HG03139 (cell line): ENCODE data around the gene CAMK4.
"Not testable (repeated sequence)": the region's sequence is repeated elsewhere in the genome, so short reads cannot be mapped to it uniquely, and the experiment has no call there.

Source experiments
- ATAC-seq: cut with Tn5 transposase; IDR thresholded peaks from one replicate; pipeline ENCODE4 v1.9.1; 2021; ENCODE audit not compliant: unreplicated experiment

Gene CAMK4

DNA sequence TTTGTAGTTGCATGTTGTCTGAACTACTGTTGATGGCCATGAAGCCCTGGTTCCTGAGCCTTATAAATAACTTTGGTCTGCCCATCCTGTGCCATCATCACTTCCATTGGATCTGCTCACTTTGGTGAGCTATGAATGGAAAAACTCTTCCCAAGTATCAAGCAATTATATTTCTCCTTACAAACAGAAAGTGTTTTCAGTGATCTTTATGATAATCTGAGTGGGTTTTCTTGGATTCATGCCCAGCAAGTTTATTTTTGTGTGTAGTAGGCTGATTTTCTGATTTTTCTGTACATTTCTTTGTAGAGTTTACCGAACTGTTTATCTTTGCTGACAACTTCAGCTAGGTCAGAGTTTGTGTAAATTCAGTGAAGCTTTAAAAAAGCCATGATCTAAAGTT lies 31.0 kb downstream of the CAMK4 start:
- no peak for ATAC-seq

DNA sequence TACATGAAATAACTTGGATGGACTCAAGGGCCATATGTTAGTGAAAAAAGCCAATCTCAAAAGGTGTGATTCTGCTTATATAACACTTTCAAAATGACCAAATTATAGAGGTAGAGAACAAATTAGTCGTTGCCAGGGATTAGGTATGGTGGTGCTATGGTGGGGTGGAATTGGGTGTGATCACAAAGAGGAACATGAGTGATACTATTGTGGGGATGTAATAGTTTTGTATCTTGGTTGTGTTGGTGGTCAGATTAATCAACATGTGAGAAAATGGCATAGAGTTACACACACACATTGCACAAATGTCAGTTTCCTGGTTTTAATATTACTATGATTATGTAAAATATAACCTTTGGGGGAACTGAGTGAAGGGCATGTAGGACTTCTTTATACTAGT lies 31.9 kb downstream of the CAMK4 start:
- no peak for ATAC-seq

DNA sequence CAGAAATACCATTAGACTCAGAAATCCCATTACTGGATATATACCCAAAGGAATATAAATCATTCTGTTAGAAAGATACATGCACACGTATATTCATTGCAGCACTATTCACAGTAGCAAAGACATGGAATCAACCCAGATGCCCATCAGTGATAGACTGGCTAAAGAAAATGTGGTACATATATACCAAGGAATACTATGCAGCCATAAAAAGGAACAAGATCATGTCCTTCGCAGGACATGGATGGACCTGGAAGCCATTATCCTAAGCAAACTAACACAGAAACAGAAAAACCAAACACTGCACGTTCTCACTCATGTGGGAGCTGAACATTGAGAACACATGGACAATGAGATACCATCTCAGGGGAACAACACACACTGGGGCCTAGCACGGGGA lies 33.4 kb downstream of the CAMK4 start:
- ATAC-seq, result not testable (repeated sequence)

DNA sequence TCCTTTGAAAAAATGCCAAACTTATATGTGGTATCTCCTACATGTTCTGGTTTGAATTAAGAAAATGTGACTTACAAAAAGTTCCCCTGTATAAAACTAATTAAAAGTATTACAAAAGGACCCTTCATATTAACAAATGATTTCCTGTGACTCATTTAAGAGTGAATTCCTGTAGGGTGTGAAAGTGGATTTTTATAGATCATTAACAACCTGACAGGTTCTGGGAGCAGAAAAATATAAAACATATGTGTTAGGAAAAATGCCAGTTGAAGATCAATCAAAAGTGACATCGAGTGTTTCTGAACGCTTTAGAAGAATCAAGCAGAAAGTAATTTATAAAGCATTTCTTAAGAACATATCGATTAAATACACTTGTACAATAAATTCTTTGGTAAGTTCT lies 35.5 kb downstream of the CAMK4 start:
- ATAC-seq, result no peak

DNA sequence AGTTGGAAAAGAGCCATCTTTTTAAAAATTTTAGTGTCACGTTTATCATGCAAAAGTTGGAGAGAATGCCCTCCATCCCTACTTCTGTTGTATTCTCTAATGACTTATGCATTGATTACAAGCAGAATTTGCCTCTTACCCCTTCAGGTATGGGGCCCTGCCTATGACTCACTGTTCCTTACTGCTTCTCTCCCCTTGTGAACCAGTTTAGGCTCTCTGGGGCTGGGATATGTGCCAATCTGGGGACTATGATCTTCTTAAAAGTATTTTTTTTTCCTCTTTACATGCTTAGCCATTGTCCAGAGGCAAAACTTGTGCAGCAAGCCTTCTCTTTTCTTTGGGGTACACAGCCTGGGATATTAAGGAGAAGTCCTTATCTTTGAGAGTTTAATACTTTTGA lies 37.4 kb downstream of the CAMK4 start:
- no peak for ATAC-seq

DNA sequence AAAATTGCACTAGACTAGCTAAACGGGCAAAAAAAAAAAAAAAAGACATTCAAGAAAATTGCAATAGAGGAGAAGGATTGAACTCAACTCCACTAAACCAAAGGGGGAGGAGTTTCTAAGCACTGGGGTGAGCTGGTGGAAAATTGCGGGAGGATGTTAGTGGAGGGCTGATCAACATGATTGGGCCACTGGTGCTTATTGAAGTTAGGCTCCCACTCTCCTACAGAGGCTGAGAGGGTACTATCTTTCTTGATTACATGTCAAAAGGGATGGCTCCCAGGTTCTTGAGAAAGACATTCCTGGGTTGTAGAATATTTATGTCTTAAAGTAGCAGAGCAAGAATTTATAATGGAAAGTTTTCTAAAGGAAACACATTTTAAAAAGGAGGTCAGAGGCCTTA lies 38.0 kb downstream of the CAMK4 start:
- no peak for ATAC-seq

DNA sequence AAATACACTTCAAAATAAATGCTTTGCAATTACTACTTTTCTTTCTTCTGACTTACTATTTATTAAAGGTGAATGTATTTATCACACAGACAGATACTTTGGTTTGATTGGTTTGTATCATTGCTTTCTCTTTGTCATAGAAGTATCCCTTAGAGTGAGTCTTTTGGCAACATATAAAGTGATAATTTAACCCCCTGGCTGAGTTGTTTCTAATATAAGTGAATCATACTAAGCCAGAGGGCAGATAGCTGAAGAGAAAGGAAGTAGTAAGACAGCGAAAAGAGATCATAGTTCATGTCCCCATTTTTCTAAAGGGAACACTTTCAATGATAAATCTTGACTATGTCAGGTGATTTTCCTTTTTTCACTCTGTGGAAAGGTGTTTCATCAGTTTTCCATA lies 38.6 kb downstream of the CAMK4 start:
- no peak for ATAC-seq

DNA sequence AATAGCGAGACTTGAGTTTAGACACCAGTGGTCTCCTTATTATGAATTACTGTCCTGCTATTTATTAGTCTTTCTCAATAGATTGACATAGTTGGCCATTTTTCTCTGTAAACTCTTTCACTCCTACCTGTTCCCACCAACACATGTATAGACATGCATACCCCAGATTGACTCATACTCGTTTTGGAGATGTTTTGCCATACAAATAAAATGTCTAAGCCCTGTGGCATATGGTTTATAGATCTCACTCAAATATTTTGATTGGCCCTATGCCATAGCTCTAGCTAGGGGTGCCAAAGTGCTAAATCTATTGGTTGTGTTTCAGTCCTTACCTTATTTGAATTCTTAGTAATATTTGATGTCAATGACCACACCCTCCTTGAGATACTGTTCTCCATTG lies 42.3 kb downstream of the CAMK4 start:
- no peak for ATAC-seq

DNA sequence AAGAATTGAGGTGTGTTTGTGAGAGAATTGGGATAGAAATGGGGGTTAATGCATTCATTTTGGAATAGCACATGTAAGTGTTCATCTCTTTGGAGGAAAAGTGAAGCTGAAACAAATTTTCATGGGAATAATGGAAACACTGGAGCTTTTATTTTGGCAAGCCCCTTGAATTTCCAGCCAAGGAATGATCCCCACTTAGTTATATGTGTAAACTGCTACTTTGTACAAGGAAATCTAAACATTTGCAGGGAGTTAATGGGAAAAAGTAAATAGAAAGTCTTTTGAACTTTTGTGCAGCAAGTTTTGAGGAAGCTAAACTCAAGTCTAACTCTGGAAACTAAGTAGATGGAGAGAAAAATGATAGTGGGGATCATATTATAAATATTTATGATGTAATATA lies 44.1 kb downstream of the CAMK4 start:
- no peak for ATAC-seq

DNA sequence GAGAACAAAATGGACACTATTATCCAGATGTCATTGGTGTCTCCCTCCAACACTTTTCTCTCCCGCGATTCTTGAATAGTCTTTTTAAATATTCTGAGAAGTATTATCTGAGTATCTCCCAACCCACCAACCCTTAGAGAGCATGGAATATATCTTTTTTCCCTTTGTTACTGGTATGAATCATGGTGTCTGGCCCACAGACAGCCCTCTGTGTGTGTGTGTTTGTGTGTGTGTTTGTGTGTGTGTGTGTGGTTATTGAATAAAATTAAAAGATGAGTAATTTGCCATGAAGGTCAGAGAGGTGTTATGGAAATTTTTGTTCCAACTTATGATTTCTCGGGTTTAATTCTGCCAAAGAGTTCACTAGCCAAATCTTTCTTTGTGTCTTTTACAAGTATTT lies 47.7 kb downstream of the CAMK4 start:
- ATAC-seq, result no peak

DNA sequence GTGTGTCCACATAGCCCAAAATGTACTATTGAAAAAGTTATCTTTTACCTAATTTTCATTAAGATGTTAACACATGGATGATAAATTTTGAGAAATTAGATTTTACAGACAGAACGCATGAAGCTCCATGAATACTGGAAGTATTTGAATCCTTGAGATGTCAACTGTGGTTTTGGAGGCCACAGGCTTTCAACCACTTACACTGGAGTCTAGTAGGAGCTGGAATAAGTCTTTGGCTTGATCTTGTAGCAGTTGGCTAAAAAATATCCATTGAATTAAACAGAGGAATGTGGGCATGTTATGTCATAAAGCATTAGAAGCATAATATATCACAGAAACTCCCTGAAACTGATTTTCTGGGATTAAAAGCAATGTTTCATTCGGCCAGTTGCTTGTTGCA lies 52.9 kb downstream of the CAMK4 start:
- no peak for ATAC-seq

DNA sequence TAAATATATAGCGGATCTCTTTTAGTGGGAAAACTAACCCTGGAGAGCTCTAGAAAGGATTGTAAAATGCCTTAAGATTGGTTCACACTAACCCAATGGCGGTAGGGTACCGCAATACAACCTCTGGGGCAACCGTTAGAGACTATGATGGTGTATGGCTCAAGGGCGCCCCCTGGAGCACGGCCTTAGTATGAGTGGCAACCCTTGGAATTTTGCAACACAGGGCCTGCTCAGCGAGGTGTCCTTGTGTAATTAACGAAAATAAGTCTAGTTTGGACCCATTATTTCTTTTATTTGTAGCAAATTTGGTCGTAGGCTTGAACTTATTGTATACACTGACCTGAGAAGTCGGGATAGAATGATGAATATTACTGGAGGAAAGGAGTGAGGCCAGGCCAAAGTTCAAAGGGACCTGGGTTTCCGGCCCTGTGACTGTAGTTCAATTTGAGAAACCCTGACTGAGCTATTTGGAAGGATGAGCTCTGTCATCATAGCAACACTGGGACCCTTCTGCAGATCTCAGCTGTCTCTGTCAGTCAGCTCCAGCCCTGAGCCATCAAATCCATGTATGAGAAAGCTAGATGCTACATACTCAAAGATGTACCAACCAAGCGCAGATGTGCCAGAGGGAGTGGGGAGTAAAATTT lies 54.8 kb downstream of the CAMK4 start:
- peak; percentile 97 for ATAC-seq

DNA sequence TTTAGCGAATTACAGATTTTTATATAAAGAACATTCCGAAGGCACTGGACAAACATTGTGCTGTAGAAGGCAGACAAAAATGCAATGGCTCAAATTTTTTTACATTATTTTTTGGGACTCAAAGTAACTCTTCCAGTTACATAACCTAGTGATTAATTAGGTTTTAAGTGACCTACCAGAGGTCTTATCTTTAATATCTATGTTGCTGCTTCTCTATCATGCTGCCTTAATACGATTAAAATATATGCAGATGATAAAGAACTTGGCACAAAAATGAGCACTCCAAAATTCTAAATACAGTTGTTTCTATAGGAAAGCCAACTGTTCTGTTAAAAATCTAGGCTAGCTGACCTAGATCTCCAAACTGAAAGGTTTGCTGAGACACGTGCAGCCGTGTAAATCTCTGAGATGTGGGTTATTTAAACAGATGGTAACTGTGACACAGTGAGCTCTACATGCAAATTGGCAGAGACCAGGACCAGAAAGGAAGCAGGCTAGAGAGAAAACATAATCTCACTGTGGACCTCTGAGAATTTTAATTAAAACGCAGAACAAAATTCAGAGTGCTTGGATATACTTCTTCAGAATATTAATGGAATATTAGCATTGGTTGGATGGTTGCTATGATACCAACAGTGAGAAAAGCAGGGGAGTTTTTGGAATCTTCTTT lies 56.2 kb downstream of the CAMK4 start:
- no peak for ATAC-seq

DNA sequence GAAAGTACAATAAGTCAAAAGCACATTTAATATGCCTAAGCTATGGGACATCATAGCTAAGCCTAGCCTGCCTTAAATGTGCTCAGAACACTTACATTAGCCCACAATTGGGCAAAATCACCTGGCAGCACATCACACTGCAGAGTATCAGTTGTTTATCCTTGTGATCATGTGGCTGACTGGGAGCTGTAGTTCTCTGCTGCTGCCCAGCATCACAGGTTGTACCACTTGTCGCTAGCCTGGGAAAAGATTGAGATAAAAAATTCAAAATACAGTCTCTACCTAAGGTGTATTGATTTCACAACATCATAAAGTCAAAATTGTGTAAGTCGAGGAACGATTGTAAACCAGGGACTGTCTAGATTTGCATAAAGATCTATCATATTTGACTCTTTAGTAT lies 58.6 kb downstream of the CAMK4 start:
- ATAC-seq, result no peak

DNA sequence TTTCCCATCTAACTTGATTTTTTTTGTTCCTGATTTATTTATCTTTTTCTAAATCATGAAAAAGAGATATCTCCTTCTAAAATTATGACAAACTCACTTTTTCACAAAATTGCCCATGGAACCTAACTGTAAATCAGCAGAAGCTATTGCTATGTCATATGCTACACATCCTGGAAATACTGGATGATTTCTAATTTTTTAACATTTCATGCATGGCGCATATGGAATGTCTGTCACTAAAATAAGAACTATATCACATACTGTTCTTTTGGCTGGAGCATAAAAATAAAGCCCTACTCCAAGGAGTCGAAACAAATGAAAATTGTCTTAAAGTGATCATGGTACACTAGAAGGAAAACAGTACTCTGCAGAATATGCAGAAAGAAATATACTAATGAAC lies 60.6 kb downstream of the CAMK4 start:
- ATAC-seq, result no peak

DNA sequence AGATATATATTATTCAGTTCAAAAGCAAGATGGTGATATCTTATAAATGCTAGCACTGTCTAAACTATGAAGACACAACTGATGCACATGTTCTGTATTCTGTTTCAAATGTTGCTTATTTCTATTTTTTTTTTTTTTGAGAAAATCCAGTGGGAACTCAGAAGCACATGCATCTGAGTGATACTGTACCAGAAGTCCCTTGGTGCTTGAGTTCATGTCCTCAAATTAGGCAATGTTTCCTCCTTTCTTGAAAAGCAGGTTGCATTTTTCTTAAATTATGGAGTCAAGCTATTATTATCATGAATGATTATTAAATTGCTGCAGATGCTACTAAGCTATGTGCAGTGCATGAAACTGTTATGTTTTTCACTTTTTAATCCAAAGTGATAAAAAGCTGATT lies 70.4 kb downstream of the CAMK4 start:
- no peak for ATAC-seq

DNA sequence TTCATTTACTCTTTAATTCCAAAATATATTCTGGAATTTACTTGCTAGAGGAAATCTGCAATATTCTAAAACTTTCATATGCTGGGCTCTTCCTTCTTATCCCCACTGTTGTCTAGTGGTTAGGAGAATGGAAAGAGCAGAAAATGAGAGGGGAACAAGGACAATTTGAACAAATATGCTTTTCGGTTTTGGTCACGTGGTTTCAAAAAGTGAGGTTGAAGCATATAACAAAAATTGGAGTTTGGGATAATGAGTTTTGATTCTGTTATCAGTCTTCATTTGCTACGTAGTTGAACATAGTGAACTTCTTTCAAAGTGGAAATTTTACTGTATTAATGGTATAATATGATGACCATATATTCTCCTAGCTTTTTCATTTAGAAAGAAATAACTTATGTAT lies 71.5 kb downstream of the CAMK4 start:
- ATAC-seq, result no peak

DNA sequence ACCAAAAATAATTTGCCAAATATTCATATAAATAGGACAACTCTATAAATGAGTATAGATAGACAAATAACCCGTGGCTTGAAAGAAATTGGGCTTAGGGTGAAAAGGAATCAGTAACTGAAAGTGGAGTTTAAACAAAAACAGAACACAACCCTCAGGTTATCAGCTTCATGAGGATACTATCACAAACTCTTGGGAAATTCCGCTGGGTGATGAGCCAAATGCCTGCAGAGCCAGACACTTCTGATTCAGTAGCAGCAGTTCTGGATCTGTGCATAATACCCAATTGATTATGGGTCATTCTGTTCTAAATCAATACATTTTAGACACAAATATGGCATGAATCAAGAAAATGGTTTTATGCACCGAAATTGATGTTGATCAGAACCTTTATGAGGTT lies 72.4 kb downstream of the CAMK4 start:
- no peak for ATAC-seq

DNA sequence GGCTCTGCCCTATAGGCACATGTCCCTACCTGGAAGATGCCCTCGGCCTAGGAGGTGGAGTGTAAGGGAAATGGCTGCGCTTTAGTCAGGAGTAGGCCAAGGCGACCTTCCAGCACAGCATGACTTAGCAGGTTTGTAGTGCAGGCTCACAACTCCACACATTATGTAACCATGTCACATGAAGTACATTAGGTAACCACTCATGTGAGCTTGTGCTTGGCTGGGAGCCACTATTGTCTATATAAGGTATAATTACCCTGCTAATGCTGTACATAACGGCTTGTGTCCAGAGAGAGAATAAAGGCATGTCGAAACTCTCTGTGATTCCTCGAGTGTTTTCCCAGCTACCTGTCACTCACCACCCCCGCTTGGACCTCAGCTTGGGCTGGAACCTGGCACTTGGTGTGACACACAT lies 74.9 kb downstream of the CAMK4 start:
- no peak for ATAC-seq

DNA sequence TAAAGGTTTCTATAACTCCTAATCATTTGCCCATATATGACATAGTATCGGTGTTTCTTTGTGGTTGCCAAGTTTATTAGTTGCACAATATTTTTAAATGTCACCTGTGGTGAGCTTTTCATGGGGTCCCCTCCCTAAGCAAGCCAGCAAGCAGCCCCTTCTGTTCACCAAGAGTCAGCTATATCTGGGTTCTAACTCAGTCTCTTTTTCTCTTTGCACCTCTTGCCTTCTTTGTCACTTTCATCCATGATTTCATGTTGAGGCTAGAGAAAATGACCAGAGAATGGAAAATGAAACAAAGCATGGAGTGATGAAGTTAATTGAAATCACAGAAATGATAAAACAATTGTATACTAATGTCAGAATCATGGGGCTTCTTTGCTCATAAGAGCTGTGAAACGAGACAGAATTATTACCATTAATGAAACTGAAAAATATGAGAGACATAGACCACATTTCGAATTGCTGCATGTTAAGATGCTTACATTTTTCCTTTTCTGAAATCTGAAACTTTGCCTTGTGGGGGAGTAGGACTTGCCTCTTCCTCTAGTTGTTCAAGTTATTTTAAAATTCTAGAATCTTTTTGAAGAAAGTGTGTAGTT lies 75.7 kb downstream of the CAMK4 start:
- no peak for ATAC-seq

DNA sequence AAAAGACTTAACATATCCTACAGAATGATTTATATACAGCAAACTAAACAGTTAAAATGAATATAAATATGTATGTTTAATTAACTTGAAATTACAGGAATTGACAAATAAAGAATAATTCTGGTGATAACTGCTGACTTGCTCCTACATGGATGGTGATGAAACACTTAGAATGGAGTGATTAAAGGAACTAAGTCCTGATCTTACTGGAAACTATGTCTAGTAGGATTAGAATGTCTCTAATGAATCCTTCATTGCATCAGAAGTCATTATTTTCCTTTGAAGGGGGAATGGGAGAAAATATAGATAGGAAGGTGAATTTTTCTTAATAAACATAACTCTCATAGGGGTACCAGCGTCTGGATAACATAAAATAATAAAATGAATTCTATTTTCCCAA lies 77.1 kb downstream of the CAMK4 start:
- no peak for ATAC-seq

DNA sequence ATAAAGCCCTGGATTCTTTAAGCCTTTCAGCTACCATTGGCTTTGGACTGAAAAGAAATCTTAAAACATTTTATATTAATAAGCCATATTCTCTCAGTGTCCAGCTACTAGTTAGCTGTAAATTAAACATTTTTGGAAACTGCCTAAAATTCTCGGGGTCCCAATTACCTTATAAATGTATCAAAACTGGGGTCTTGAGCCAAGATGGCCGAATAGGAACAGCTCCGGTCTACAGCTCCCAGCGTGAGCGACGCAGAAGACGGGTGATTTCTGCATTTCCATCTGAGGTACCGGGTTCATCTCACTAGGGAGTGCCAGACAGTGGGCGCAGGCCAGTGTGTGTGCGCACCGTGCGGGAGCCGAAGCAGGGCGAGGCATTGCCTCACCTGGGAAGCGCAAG lies 77.9 kb downstream of the CAMK4 start:
- ATAC-seq, result not testable (repeated sequence)

DNA sequence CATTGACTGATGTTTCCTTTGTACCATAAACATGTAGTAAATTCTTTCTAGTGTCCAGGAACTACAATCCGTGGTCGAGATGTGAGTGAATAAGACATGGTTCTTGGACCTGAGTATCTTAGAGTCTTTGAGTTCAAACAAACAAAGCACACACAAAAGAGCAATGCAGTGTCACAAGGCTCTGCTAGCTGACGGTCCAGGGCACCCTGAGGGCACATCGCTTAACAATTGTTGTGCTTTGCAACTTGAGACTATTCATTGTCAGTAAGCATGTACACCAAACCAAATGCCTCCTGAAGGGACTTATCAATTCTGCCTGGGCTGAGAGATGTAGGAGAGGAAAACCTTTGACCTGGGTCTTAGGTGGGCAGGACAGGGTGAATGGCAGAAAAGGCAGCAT lies 84.8 kb downstream of the CAMK4 start:
- ATAC-seq, result no peak
